Mesodermal cell (in vitro differentiated cells): Measurements from ENCODE around the gene CSF2.

Source experiments
- H3K27ac ChIP-seq: 2 replicates; pipeline ENCODE4 v1.7.0; 2013; ENCODE audit warnings: mild to moderate bottlenecking, low read depth, low read length, moderate library complexity; ENCODE audit not compliant: severe bottlenecking
- H3K36me3 ChIP-seq: 2 replicates; pipeline ENCODE4 v1.7.1; 2013; ENCODE audit warnings: mild to moderate bottlenecking, low read length, moderate library complexity; ENCODE audit not compliant: control insufficient read depth, insufficient read depth
- H3K4me1 ChIP-seq: one replicate; pipeline ENCODE4 v1.7.1; 2013; ENCODE audit warnings: mild to moderate bottlenecking, low read length; ENCODE audit not compliant: insufficient read depth, control insufficient read depth, poor library complexity, severe bottlenecking
- H3K4me3 ChIP-seq: 2 replicates; pipeline ENCODE4 v1.7.0; 2013; ENCODE audit warnings: low read length, control low read depth, mild to moderate bottlenecking; ENCODE audit not compliant: insufficient read depth, poor library complexity, severe bottlenecking; ENCODE audit errors: extremely low read depth
- H3K9me3 ChIP-seq: 2 replicates; pipeline ENCODE4 v1.7.1; 2013; ENCODE audit warnings: mild to moderate bottlenecking, low read length, moderate library complexity; ENCODE audit not compliant: control insufficient read depth
- WGBS, 2 experiments: methylation state at CpG; one replicate each; pipeline ENCODE4 v1.1.5; 2013; ENCODE audit warnings: missing lambda C conversion rate in 2 of 2; ENCODE audit not compliant: insufficient coverage in 2 of 2; 5-methylcytosine and 5-hydroxymethylcytosine counted together

CSF2 gene

GRCh38 chr5:132070460-132071337 is 2.9 kb upstream of the CSF2 start:
- H3K27ac ChIP-seq: no peak overlapping the region
- no peaks in the 10 kb centered on the region for H3K9me3 ChIP-seq
- H3K4me1 ChIP-seq: peaks cover 15% of the 10 kb centered on the region
- no peak overlapping the region for H3K4me3 ChIP-seq
- H3K36me3 ChIP-seq: no peaks in the 10 kb centered on the region
- 81 to 87% methylated on average over 9 to 12 of the region's 13 CpGs for WGBS, 2 experiments

GRCh38 chr5:132071338-132071707 is 2.3 kb upstream of the CSF2 start:
- H3K9me3 ChIP-seq: no peaks in the 10 kb centered on the region
- peaks cover 11% of the 10 kb centered on the region for H3K4me1 ChIP-seq
- no peaks in the 10 kb centered on the region for H3K36me3 ChIP-seq
- no peak overlapping the region for H3K4me3 ChIP-seq
- WGBS, 2 experiments: 80 to 86% methylated on average over 1 to 2 of the region's 2 CpGs
- H3K27ac ChIP-seq: no peak overlapping the region

- Histone ChIP-seq H3K36me3 (no peaks in the 10 kb centered on the region), H3K27ac (no peak overlapping the region), H3K4me3 (no peak overlapping the region), H3K9me3 (no peaks in the 10 kb centered on the region), H3K4me1 (peaks cover 11% of the 10 kb centered on the region)
- WGBS, 2 experiments: 85 to 92% methylated on average over 2 to 4 of the region's 4 CpGs
Measured at GRCh38 chr5:132072070-132072469, 1.5 kb upstream of the CSF2 start.

- no peaks in the 10 kb centered on the region for H3K36me3 ChIP-seq
- H3K4me1 ChIP-seq: peaks cover 11% of the 10 kb centered on the region
- WGBS, 2 experiments: 90 to 100% methylated on average over 1 to 2 of the region's 2 CpGs
- no peaks in the 10 kb centered on the region for H3K9me3 ChIP-seq
- no peak overlapping the region for H3K27ac ChIP-seq
- no peak overlapping the region for H3K4me3 ChIP-seq
Measured at GRCh38 chr5:132072528-132072927, 1.1 kb upstream of the CSF2 start.

- 96 to 97% methylated on average over 5 to 7 of the region's 7 CpGs for WGBS, 2 experiments
- Histone ChIP-seq H3K9me3 (no peaks in the 10 kb centered on the region), H3K36me3 (no peaks in the 10 kb centered on the region), H3K27ac (no peak overlapping the region), H3K4me3 (no peak overlapping the region), H3K4me1 (peaks cover 11% of the 10 kb centered on the region)
Measured at GRCh38 chr5:132074091-132074771, 642 bp downstream of the CSF2 start.

- no peaks in the 10 kb centered on the region for H3K9me3 ChIP-seq
- no peak overlapping the region for H3K4me3 ChIP-seq
- 86 to 91% methylated on average over 12 of the region's 16 CpGs for WGBS, 2 experiments
- H3K4me1 ChIP-seq: peaks cover 11% of the 10 kb centered on the region
- H3K27ac ChIP-seq: no peak overlapping the region
- no peaks in the 10 kb centered on the region for H3K36me3 ChIP-seq
Measured at GRCh38 chr5:132074772-132075718, 1.5 kb downstream of the CSF2 start.

GRCh38 chr5:132075719-132076077 is 2.1 kb downstream of the CSF2 start:
- no peak overlapping the region for H3K4me3 ChIP-seq
- H3K9me3 ChIP-seq: no peaks in the 10 kb centered on the region
- WGBS, 2 experiments: 100% methylated on average over 1 to 2 of the region's 2 CpGs
- H3K36me3 ChIP-seq: no peaks in the 10 kb centered on the region
- H3K27ac ChIP-seq: no peak overlapping the region
- peaks cover 10% of the 10 kb centered on the region for H3K4me1 ChIP-seq

GRCh38 chr5:132076202-132076830 is 2.7 kb downstream of the CSF2 start:
- Histone ChIP-seq H3K4me3 (no peak overlapping the region), H3K27ac (no peak overlapping the region), H3K4me1 (peaks cover 4% of the 10 kb centered on the region), H3K9me3 (no peaks in the 10 kb centered on the region), H3K36me3 (no peaks in the 10 kb centered on the region)
- 91 to 94% methylated on average over 8 to 10 of the region's 11 CpGs for WGBS, 2 experiments

GRCh38 chr5:132076983-132077382 is 3.4 kb downstream of the CSF2 start:
- whole genome bisulfite sequencing, 2 experiments: 91 to 94% methylated on average over 5 to 7 of the region's 8 CpGs
- H3K36me3 ChIP-seq: no peaks in the 10 kb centered on the region
- peaks cover 4% of the 10 kb centered on the region for H3K4me1 ChIP-seq
- H3K4me3 ChIP-seq: no peak overlapping the region
- no peaks in the 10 kb centered on the region for H3K9me3 ChIP-seq
- no peak overlapping the region for H3K27ac ChIP-seq

- Histone ChIP-seq H3K27ac (no peak overlapping the region), H3K4me3 (no peak overlapping the region), H3K36me3 (no peaks in the 10 kb centered on the region), H3K4me1 (no peaks in the 10 kb centered on the region), H3K9me3 (no peaks in the 10 kb centered on the region)
- WGBS, 2 experiments: 85 to 94% methylated on average over 3 to 4 of the region's 4 CpGs
Measured at GRCh38 chr5:132079081-132079480, 5.5 kb downstream of the CSF2 start.
